GM12878 (cell line): Measurements from ENCODE around the gene CDK5R1. TPM values are rescaled to one million over a fixed set of nuclear protein-coding genes. Genes with fewer than 3 reads are reported as not detected.
A peak's percentile ranks its signal among the peaks of the same experiment; 100 is the strongest.

Source experiments
- CEBPB ChIP-seq, 2 experiments: fragments of 150-350 bp in 1 of 2; IDR thresholded peaks; 2 replicates each; pipeline ENCODE4 v1.6.1; 2012 to 2014; ENCODE audit warnings: low read depth in 2 of 2, low read length in 2 of 2, borderline replicate concordance in 1 of 2, inconsistent platforms in 1 of 2
- EED ChIP-seq: sonication (generic); IDR thresholded peaks from 2 replicates; pipeline ENCODE4 v1.6.1; 2016; ENCODE audit warnings: antibody characterized with exemption, low read depth
- EZH2 ChIP-seq: IDR thresholded peaks from 2 replicates; pipeline ENCODE4 v1.6.1; 2012; ENCODE audit warnings: low read depth, mild to moderate bottlenecking, control low read depth, inconsistent platforms, low read length, borderline replicate concordance; ENCODE audit not compliant: control insufficient read depth
- FOXK2 ChIP-seq: fragments of 450-650 bp; IDR thresholded peaks from 2 replicates; pipeline ENCODE4 v1.6.1; 2017; ENCODE audit warnings: mild to moderate bottlenecking, moderate library complexity
- HDGF ChIP-seq: fragments of 450-650 bp; IDR thresholded peaks from 2 replicates; pipeline ENCODE4 v1.6.1; 2016; ENCODE audit warnings: antibody characterized with exemption
- KDM1A ChIP-seq: fragments of 200-600 bp; sonication (generic); IDR thresholded peaks from 2 replicates; pipeline ENCODE4 v1.6.1; 2016; ENCODE audit warnings: borderline replicate concordance
- NBN ChIP-seq: fragments of 450-650 bp; IDR thresholded peaks from 2 replicates; pipeline ENCODE4 v1.6.1; 2016
- NFIC ChIP-seq: IDR thresholded peaks from 2 replicates; pipeline ENCODE4 v1.6.1; 2012; ENCODE audit warnings: low read depth, mild to moderate bottlenecking, inconsistent platforms, low read length, moderate library complexity
- SIX5 ChIP-seq: IDR thresholded peaks from 2 replicates; pipeline ENCODE4 v1.6.1; 2011; ENCODE audit warnings: mild to moderate bottlenecking, low read depth, low read length, moderate library complexity; ENCODE audit not compliant: severe bottlenecking
- SKIL ChIP-seq: fragments of 450-650 bp; IDR thresholded peaks from 2 replicates; pipeline ENCODE4 v1.6.1; 2017; ENCODE audit warnings: mild to moderate bottlenecking, low read depth, inconsistent platforms; ENCODE audit not compliant: poor library complexity, severe bottlenecking
- SMAD1 ChIP-seq: fragments of 450-650 bp; IDR thresholded peaks from 2 replicates; pipeline ENCODE4 v1.6.1; 2018; ENCODE audit warnings: mild to moderate bottlenecking, low read depth; ENCODE audit not compliant: partially characterized antibody
- SREBF1 ChIP-seq: IDR thresholded peaks from 2 replicates; pipeline ENCODE4 v1.6.1; 2012; ENCODE audit warnings: mild to moderate bottlenecking, low read length
- USF1 ChIP-seq: IDR thresholded peaks from 2 replicates; pipeline ENCODE4 v1.6.1; 2011; ENCODE audit warnings: borderline replicate concordance, low read depth, mild to moderate bottlenecking, moderate library complexity, mixed read lengths, low read length; ENCODE audit not compliant: insufficient read depth; ENCODE audit errors: extremely low read length
- ZZZ3 ChIP-seq: IDR thresholded peaks from 2 replicates; pipeline ENCODE4 v1.6.1; 2011; ENCODE audit warnings: low read depth; ENCODE audit not compliant: control insufficient read depth, insufficient read length
- polyA plus RNA-seq, 11 experiments: library from polyadenylated mRNA; depleted of rRNA in 4 of 11; unstranded in 6 of 11; stranded (reverse) in 5 of 11; fragments of >200 nt; fragmentation: Nextera tagmentation in 4 of 11; fragmentation: Illumina TruSeq in 1 of 11; extraction: Ambion mirVana in 4 of 11; extraction: Trizol in 1 of 11; gene quantifications; 1 replicate in 1 of 11; 2 replicates in 10 of 11; pipeline versions ENCODE4 v1.2.1 to v1.2.3, GENCODE V29; 2011 to 2016; ENCODE audit warnings: inconsistent platforms in 2 of 11, missing spikeins in 2 of 11, low read depth in 1 of 11
- total RNA-seq, 4 experiments: library from RNA; depleted of rRNA in 3 of 4; stranded (reverse); fragments of >200 nt in 3 of 4; fragmentation: Illumina TruSeq in 1 of 4; extraction: Trizol in 1 of 4; gene quantifications; 2 replicates each; pipeline versions ENCODE4 v1.2.1 to v1.2.3, GENCODE V29; 2013 to 2021
- TF ChIP-seq, protein P1 (sequence below): fragments of 450-650 bp; IDR thresholded peaks from 2 replicates; pipeline ENCODE4 v1.6.1; 2017; ENCODE audit warnings: mild to moderate bottlenecking
- TF ChIP-seq, protein P2 (sequence below): fragments of 450-650 bp; formaldehyde crosslinking; IDR thresholded peaks from 2 replicates; pipeline ENCODE4 v1.5.0; 2022; ENCODE audit warnings: mild to moderate bottlenecking, missing genetic modification characterization
- TF ChIP-seq, protein P3 (sequence below): fragments of 450-650 bp; IDR thresholded peaks from 2 replicates; pipeline ENCODE4 v1.6.1; 2017; ENCODE audit warnings: mild to moderate bottlenecking, moderate library complexity

Gene CDK5R1
- total and polyA plus RNA-seq, 10 of the 15 experiments (the other 5 are each of a cell fraction or from before 2014, with no cell fraction given), result 1.1 to 28.3 (median 12.2) TPM

DNA sequence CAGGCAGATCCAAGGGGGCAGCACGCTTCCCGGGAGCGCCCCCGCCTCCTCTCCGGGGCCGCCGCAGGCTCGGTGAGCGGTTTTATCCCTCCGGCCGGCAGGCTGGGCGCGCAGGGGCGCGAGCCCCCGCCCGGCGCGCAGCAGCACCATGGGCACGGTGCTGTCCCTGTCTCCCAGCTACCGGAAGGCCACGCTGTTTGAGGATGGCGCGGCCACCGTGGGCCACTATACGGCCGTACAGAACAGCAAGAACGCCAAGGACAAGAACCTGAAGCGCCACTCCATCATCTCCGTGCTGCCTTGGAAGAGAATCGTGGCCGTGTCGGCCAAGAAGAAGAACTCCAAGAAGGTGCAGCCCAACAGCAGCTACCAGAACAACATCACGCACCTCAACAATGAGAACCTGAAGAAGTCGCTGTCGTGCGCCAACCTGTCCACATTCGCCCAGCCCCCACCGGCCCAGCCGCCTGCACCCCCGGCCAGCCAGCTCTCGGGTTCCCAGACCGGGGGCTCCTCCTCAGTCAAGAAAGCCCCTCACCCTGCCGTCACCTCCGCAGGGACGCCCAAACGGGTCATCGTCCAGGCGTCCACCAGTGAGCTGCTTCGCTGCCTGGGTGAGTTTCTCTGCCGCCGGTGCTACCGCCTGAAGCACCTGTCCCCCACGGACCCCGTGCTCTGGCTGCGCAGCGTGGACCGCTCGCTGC is 832 bp downstream of the CDK5R1 start (continued):
- TF ChIP-seq, protein P1, sequence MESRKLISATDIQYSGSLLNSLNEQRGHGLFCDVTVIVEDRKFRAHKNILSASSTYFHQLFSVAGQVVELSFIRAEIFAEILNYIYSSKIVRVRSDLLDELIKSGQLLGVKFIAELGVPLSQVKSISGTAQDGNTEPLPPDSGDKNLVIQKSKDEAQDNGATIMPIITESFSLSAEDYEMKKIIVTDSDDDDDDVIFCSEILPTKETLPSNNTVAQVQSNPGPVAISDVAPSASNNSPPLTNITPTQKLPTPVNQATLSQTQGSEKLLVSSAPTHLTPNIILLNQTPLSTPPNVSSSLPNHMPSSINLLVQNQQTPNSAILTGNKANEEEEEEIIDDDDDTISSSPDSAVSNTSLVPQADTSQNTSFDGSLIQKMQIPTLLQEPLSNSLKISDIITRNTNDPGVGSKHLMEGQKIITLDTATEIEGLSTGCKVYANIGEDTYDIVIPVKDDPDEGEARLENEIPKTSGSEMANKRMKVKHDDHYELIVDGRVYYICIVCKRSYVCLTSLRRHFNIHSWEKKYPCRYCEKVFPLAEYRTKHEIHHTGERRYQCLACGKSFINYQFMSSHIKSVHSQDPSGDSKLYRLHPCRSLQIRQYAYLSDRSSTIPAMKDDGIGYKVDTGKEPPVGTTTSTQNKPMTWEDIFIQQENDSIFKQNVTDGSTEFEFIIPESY, result no peak
- no peak for TF ChIP-seq KDM1A
- TF ChIP-seq NFIC, result no peak
- no peak for TF ChIP-seq SKIL
- no peak for TF ChIP-seq CEBPB (IDR thresholded peaks at IDR 0.05; ENCODE audit: borderline replicate concordance in 1 of 2, low read depth in 2 of 2, low read length in 2 of 2)
- no peak for TF ChIP-seq EED
- no peak for TF ChIP-seq SREBF1
- TF ChIP-seq FOXK2, result no peak
- TF ChIP-seq, protein P2, sequence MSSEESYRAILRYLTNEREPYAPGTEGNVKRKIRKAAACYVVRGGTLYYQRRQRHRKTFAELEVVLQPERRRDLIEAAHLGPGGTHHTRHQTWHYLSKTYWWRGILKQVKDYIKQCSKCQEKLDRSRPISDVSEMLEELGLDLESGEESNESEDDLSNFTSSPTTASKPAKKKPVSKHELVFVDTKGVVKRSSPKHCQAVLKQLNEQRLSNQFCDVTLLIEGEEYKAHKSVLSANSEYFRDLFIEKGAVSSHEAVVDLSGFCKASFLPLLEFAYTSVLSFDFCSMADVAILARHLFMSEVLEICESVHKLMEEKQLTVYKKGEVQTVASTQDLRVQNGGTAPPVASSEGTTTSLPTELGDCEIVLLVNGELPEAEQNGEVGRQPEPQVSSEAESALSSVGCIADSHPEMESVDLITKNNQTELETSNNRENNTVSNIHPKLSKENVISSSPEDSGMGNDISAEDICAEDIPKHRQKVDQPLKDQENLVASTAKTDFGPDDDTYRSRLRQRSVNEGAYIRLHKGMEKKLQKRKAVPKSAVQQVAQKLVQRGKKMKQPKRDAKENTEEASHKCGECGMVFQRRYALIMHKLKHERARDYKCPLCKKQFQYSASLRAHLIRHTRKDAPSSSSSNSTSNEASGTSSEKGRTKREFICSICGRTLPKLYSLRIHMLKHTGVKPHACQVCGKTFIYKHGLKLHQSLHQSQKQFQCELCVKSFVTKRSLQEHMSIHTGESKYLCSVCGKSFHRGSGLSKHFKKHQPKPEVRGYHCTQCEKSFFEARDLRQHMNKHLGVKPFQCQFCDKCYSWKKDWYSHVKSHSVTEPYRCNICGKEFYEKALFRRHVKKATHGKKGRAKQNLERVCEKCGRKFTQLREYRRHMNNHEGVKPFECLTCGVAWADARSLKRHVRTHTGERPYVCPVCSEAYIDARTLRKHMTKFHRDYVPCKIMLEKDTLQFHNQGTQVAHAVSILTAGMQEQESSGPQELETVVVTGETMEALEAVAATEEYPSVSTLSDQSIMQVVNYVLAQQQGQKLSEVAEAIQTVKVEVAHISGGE (CRISPR knock-in tag), result no peak
- no peak for TF ChIP-seq SIX5
- TF ChIP-seq, protein P3, sequence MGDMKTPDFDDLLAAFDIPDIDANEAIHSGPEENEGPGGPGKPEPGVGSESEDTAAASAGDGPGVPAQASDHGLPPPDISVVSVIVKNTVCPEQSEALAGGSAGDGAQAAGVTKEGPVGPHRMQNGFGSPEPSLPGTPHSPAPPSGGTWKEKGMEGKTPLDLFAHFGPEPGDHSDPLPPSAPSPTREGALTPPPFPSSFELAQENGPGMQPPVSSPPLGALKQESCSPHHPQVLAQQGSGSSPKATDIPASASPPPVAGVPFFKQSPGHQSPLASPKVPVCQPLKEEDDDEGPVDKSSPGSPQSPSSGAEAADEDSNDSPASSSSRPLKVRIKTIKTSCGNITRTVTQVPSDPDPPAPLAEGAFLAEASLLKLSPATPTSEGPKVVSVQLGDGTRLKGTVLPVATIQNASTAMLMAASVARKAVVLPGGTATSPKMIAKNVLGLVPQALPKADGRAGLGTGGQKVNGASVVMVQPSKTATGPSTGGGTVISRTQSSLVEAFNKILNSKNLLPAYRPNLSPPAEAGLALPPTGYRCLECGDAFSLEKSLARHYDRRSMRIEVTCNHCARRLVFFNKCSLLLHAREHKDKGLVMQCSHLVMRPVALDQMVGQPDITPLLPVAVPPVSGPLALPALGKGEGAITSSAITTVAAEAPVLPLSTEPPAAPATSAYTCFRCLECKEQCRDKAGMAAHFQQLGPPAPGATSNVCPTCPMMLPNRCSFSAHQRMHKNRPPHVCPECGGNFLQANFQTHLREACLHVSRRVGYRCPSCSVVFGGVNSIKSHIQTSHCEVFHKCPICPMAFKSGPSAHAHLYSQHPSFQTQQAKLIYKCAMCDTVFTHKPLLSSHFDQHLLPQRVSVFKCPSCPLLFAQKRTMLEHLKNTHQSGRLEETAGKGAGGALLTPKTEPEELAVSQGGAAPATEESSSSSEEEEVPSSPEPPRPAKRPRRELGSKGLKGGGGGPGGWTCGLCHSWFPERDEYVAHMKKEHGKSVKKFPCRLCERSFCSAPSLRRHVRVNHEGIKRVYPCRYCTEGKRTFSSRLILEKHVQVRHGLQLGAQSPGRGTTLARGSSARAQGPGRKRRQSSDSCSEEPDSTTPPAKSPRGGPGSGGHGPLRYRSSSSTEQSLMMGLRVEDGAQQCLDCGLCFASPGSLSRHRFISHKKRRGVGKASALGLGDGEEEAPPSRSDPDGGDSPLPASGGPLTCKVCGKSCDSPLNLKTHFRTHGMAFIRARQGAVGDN, result peak; percentile 42
- TF ChIP-seq EZH2, result no peak
- TF ChIP-seq SMAD1, result peak; percentile 47
- TF ChIP-seq NBN, result peak; percentile 24; the same call in 1 of the 2 replicates
- TF ChIP-seq HDGF, result 0 out of 2 replicates have a peak, but pooled peaks have one; percentile 39
- TF ChIP-seq ZZZ3, result no peak
- TF ChIP-seq USF1, result no peak
